ENCODE results near the gene DCXR.

The DCXR gene

GRCh38 chr17:82076018-82076784 lies 38.7 kb upstream of the DCXR start:
- no peak overlapping the region for H3K27ac ChIP-seq
- no peak for DNase-seq (ENCODE audit: low read depth, low spot score)

GRCh38 chr17:82073446-82073845 lies 35.9 kb upstream of the DCXR start:
- no peak for DNase-seq (ENCODE audit: low read depth, low spot score)
- no peak overlapping the region for H3K27ac ChIP-seq

GRCh38 chr17:82072827-82073226 lies 35.3 kb upstream of the DCXR start:
- no peak overlapping the region for H3K27ac ChIP-seq
- no peak for DNase-seq (ENCODE audit: low read depth, low spot score)

GRCh38 chr17:82070611-82071010 lies 33.1 kb upstream of the DCXR start:
- H3K27ac ChIP-seq: no peak overlapping the region
- DNase-seq (ENCODE audit: low read depth, low spot score): no peak

GRCh38 chr17:82065638-82066303 lies 28.3 kb upstream of the DCXR start, which contains the start of gene DUS1L:
DUS1L (minus strand) TSS chr17:82065804; CDS start chr17:82065059, 745 bp downstream.
- DNase-seq (ENCODE audit: low read depth, low spot score): no peak
- H3K27ac ChIP-seq: peak within 1 kb of the TSS; percentile 36

GRCh38 chr17:82065193-82065637 lies 27.7 kb upstream of the DCXR start:
- no peak for DNase-seq (ENCODE audit: low read depth, low spot score)
- H3K27ac ChIP-seq: peak overlapping the region; percentile 36

GRCh38 chr17:82064433-82065192 lies 27.1 kb upstream of the DCXR start:
- no peak for DNase-seq (ENCODE audit: low read depth, low spot score)
- peak overlapping the region; percentile 36 for H3K27ac ChIP-seq

GRCh38 chr17:82063424-82064415 lies 26.2 kb upstream of the DCXR start:
- H3K27ac ChIP-seq: no peak overlapping the region

GRCh38 chr17:82062984-82063368 lies 25.5 kb upstream of the DCXR start:
- no peak for DNase-seq (ENCODE audit: low read depth, low spot score)

More at GRCh38 chr17:82063424-82064415, 26.2 kb upstream of the DCXR start:
- no peak for DNase-seq (ENCODE audit: low read depth, low spot score)

GRCh38 chr17:82062076-82062983 lies 24.8 kb upstream of the DCXR start:
- no peak overlapping the region for H3K27ac ChIP-seq
- no peak for DNase-seq (ENCODE audit: low read depth, low spot score)

More at GRCh38 chr17:82062984-82063368, 25.5 kb upstream of the DCXR start:
- no peak overlapping the region for H3K27ac ChIP-seq

- no peak overlapping the region for H3K27ac ChIP-seq
- no peak for DNase-seq (ENCODE audit: low read depth, low spot score)
These were observed 23.8 kb upstream of the DCXR start for GRCh38 chr17:82061047-82061925.

GRCh38 chr17:82060614-82061013 lies 23.1 kb upstream of the DCXR start:
- H3K27ac ChIP-seq: no peak overlapping the region
- DNase-seq (ENCODE audit: low read depth, low spot score): no peak

- no peak overlapping the region for H3K27ac ChIP-seq
- DNase-seq (ENCODE audit: low read depth, low spot score): no peak
These were observed 22.5 kb upstream of the DCXR start for GRCh38 chr17:82060001-82060380.

GRCh38 chr17:82059272-82060000 lies 21.9 kb upstream of the DCXR start:
- DNase-seq (ENCODE audit: low read depth, low spot score): no peak
- no peak overlapping the region for H3K27ac ChIP-seq

GRCh38 chr17:82058855-82059249 lies 21.4 kb upstream of the DCXR start:
- H3K27ac ChIP-seq: no peak overlapping the region
- no peak for DNase-seq (ENCODE audit: low read depth, low spot score)

GRCh38 chr17:82058230-82058854 lies 20.8 kb upstream of the DCXR start:
- no peak overlapping the region for H3K27ac ChIP-seq
- no peak for DNase-seq (ENCODE audit: low read depth, low spot score)
